Chondrocyte (in vitro differentiated cells): ENCODE measurements around the gene DHX57. TPM values are rescaled to one million over a fixed set of nuclear protein-coding genes. Genes with fewer than 3 reads are reported as not detected.

Experiments
- DNase-seq: peaks from one replicate; pipeline ENCODE4 v3.0.0; 2021; ENCODE audit warnings: mixed read lengths, low spot score
- H3K27ac Mint-ChIP-seq: one replicate; pipeline ENCODE4 v1.8.0; 2021; ENCODE audit warnings: mild to moderate bottlenecking, moderate library complexity, mixed read lengths; ENCODE audit not compliant: unreplicated experiment
- H3K27me3 Mint-ChIP-seq: 2 replicates; pipeline ENCODE4 v1.8.0; 2021; ENCODE audit warnings: low read depth, mixed read lengths
- H3K36me3 Mint-ChIP-seq: 2 replicates; pipeline ENCODE4 v1.8.0; 2021; ENCODE audit warnings: low read depth, mixed read lengths
- H3K4me1 Mint-ChIP-seq: 2 replicates; pipeline ENCODE4 v1.8.0; 2021; ENCODE audit warnings: low read depth, mild to moderate bottlenecking, mixed read lengths
- H3K4me3 Mint-ChIP-seq: one replicate; pipeline ENCODE4 v1.8.0; 2021; ENCODE audit warnings: mild to moderate bottlenecking, moderate library complexity, mixed read lengths; ENCODE audit not compliant: unreplicated experiment
- H3K9me3 Mint-ChIP-seq: 2 replicates; pipeline ENCODE4 v1.8.0; 2021; ENCODE audit warnings: low read depth, mixed read lengths
- CTCF ChIP-seq: fragments of 200-600 bp; sonication (generic); IDR thresholded peaks from 2 replicates; pipeline ENCODE4 v1.5.0; 2021; ENCODE audit warnings: antibody characterized with exemption, mild to moderate bottlenecking, moderate library complexity
- total RNA-seq: library from RNA; stranded (reverse); gene quantifications from 3 replicates; pipeline ENCODE4 v1.2.1, GENCODE V29; 2021

DHX57 gene
- total RNA-seq, 1 donor from 2014 or later, result 18.2 TPM

DNA sequence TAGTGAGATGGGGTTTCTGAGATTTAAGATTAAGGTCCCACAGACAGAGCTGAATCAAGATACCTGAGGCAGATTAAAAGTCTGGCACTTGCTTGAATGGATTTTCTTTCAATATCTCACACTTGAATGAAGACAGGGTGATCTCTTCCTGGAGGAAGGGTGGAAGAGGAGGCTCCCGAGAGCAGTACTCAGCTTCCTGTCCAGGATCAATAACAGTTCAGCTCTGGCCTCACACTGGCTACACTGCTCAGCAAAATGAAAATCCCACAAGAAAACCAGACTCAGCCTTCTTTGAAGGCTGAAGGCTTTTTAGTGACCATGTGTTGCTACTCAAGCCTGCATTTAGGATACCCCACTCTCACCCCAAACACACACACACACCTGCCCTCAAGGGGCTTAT is 25.0 kb upstream of the DHX57 start:
- TF ChIP-seq CTCF, result no peak
- Mint-ChIP-seq H3K27me3 (no peaks in the 10 kb centered on the region), H3K4me3 (no peak overlapping the region), H3K9me3 (no peaks in the 10 kb centered on the region), H3K4me1 (no peaks in the 10 kb centered on the region), H3K27ac (no peak overlapping the region), H3K36me3 (no peaks in the 10 kb centered on the region)
- DNase-seq, result no peak

DNA sequence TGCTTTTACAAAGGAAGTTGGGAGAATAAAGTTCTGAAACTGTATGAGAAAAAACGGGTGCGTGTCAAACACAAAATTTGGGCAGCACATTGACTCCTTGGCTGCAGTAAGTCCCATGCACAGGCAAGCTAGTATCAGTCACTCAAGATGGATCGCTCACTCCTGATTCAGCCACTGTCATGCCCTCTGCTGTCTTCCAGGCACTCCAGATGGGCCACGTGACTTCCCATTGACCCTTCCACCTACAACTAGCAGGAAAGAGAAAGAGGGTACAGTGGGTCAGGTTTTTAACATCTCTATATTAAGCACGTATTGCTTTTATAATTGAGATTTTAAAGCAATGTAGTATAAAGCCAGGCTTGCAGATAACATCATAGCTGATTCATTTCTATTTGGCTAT is 22.5 kb upstream of the DHX57 start:
- Mint-ChIP-seq H3K36me3 (no peaks in the 10 kb centered on the region), H3K27ac (no peak overlapping the region), H3K9me3 (no peaks in the 10 kb centered on the region), H3K4me3 (no peak overlapping the region), H3K4me1 (no peaks in the 10 kb centered on the region), H3K27me3 (no peaks in the 10 kb centered on the region)
- no peak for TF ChIP-seq CTCF
- no peak for DNase-seq

GRCh38 chr2:38892819-38893218 is 17.1 kb upstream of the DHX57 start:
- Mint-ChIP-seq H3K4me3 (no peak overlapping the region), H3K27ac (no peak overlapping the region), H3K4me1 (no peaks in the 10 kb centered on the region), H3K9me3 (no peaks in the 10 kb centered on the region), H3K36me3 (no peaks in the 10 kb centered on the region), H3K27me3 (no peaks in the 10 kb centered on the region)
- no peak for TF ChIP-seq CTCF
- no peak for DNase-seq

DNA sequence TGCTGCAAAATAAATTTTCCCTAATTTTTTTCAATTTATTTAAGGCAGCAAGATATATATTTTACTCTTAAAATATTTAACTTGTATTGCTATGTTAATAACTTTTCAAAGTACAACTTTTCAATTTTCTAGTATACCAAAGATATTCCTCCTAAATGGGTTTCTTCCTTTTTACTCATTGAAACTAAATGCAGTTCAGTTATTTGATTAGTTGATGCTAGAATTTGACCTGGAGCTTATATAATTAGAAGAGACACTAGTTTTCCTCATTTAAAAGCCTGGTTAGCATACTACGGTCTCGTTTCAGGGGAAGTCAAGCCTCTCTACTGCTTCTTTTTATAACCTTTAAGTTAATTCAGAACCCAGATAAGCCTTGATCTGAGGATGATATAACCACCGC is 13.8 kb upstream of the DHX57 start, which contains the start of gene ARHGEF33:
Gene ARHGEF33, plus strand, starts transcription at position 301 of the 400 bp plus-strand sequence. CDS start 29,573 bp downstream, outside the sequence.
- no peak for TF ChIP-seq CTCF
- no peaks in the 10 kb centered on the region for H3K27me3 Mint-ChIP-seq
- no peaks in the 10 kb centered on the region for H3K4me1 Mint-ChIP-seq
- DNase-seq, result no peak
- no peaks in the 10 kb centered on the region for H3K9me3 Mint-ChIP-seq
- H3K36me3 Mint-ChIP-seq, result peaks cover 2% of the 10 kb centered on the region
- no peak within 1 kb of the TSS for H3K27ac Mint-ChIP-seq
- H3K4me3 Mint-ChIP-seq, result no peak within 1 kb of the TSS

DNA sequence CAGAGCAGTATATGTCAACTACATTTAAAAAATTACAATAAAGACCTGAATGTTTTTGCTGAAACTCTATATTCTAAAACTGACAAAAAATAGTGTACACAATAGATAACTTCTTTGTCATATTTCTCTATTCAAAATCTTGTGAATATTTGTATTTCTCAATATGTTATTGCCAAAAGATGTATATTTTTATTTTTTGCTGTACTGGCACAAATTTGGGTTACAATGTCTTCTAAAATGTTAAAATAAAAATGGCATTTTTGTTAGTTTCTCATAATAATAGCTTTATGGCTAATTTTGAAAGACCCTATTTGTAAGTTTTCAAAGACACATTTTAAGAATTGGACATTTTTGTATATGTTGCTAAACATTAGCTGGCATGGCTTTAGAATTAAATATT is 13.3 kb upstream of the DHX57 start:
- H3K9me3 Mint-ChIP-seq, result no peaks in the 10 kb centered on the region
- TF ChIP-seq CTCF, result no peak
- H3K4me3 Mint-ChIP-seq, result no peak overlapping the region
- DNase-seq, result no peak
- H3K27me3 Mint-ChIP-seq, result no peaks in the 10 kb centered on the region
- H3K27ac Mint-ChIP-seq, result no peak overlapping the region
- H3K4me1 Mint-ChIP-seq, result no peaks in the 10 kb centered on the region
- peaks cover 2% of the 10 kb centered on the region for H3K36me3 Mint-ChIP-seq
